PFSK-1 (cell line): ENCODE results near the gene ARV1.

Experiments
- FOXP2 ChIP-seq: optimal IDR thresholded peaks from 2 replicates; pipeline ENCODE3; 2011; ENCODE audit warnings: borderline replicate concordance, control low read depth, inconsistent platforms; ENCODE audit not compliant: insufficient read depth; ENCODE audit errors: extremely low read length, extremely low read depth
- POLR2AphosphoS5 ChIP-seq: IDR thresholded peaks from 2 replicates; pipeline ENCODE4 v1.6.1; 2012; ENCODE audit warnings: low read depth, mild to moderate bottlenecking, control low read depth, low read length, moderate library complexity
- REST ChIP-seq, 2 experiments: IDR thresholded peaks; 2 replicates each; pipeline versions ENCODE4 v1.6.1 to v1.8.0; 2011 to 2012; ENCODE audit warnings: low read depth in 2 of 2, low read length in 2 of 2, control low read depth in 1 of 2, inconsistent platforms in 1 of 2, mild to moderate bottlenecking in 1 of 2, moderate library complexity in 1 of 2; ENCODE audit not compliant: insufficient read depth in 1 of 2
- SIN3A ChIP-seq: IDR thresholded peaks from 2 replicates; pipeline ENCODE4 v1.6.1; 2012; ENCODE audit warnings: mild to moderate bottlenecking, low read length, moderate library complexity, borderline replicate concordance; ENCODE audit not compliant: insufficient read depth
- TAF1 ChIP-seq: IDR thresholded peaks from 2 replicates; pipeline ENCODE4 v1.6.1; 2012; ENCODE audit warnings: low read length, control low read depth, borderline replicate concordance; ENCODE audit not compliant: insufficient read depth

The ARV1 gene

GRCh38 chr1:231001892-231002291, 23.0 kb downstream of the ARV1 start:
- TF ChIP-seq POLR2AphosphoS5: no peak
- no peak for TF ChIP-seq FOXP2
- TF ChIP-seq SIN3A: no peak
- no peak for TF ChIP-seq REST (IDR thresholded peaks at IDR 0.05; ENCODE audit: insufficient read depth in 1 of 2, low read depth in 2 of 2, low read length in 2 of 2)
- no peak for TF ChIP-seq TAF1

GRCh38 chr1:231011360-231011759, 32.5 kb downstream of the ARV1 start:
- TF ChIP-seq SIN3A (no peak), REST (IDR thresholded peaks at IDR 0.05; ENCODE audit: insufficient read depth in 1 of 2, low read depth in 2 of 2, low read length in 2 of 2) (no peak), POLR2AphosphoS5 (no peak), FOXP2 (no peak), TAF1 (no peak)

- TF ChIP-seq REST (IDR thresholded peaks at IDR 0.05; ENCODE audit: insufficient read depth in 1 of 2, low read depth in 2 of 2, low read length in 2 of 2) (no peak), TAF1 (no peak), POLR2AphosphoS5 (no peak), FOXP2 (no peak), SIN3A (no peak)
Observed at GRCh38 chr1:231011963-231012362, 33.1 kb downstream of the ARV1 start.

- TF ChIP-seq POLR2AphosphoS5: no peak
- no peak for TF ChIP-seq FOXP2
- no peak for TF ChIP-seq TAF1
- no peak for TF ChIP-seq SIN3A
- no peak for TF ChIP-seq REST (IDR thresholded peaks at IDR 0.05; ENCODE audit: insufficient read depth in 1 of 2, low read depth in 2 of 2, low read length in 2 of 2)
Observed at GRCh38 chr1:231013391-231014015, 34.6 kb downstream of the ARV1 start.

GRCh38 chr1:231016234-231016633, 37.3 kb downstream of the ARV1 start:
- TF ChIP-seq TAF1 (no peak), REST (IDR thresholded peaks at IDR 0.05; ENCODE audit: insufficient read depth in 1 of 2, low read depth in 2 of 2, low read length in 2 of 2) (no peak), FOXP2 (no peak), POLR2AphosphoS5 (no peak), SIN3A (no peak)
